ENCODE results near the gene KAZN. TPM values are rescaled to one million over a fixed set of nuclear protein-coding genes. Genes with fewer than 3 reads are reported as not detected.
A peak's percentile ranks its signal among the peaks of the same experiment; 100 is the strongest.

Gene KAZN
- total RNA-seq, 1 donor from 2014 or later: 5.7 TPM

DNA sequence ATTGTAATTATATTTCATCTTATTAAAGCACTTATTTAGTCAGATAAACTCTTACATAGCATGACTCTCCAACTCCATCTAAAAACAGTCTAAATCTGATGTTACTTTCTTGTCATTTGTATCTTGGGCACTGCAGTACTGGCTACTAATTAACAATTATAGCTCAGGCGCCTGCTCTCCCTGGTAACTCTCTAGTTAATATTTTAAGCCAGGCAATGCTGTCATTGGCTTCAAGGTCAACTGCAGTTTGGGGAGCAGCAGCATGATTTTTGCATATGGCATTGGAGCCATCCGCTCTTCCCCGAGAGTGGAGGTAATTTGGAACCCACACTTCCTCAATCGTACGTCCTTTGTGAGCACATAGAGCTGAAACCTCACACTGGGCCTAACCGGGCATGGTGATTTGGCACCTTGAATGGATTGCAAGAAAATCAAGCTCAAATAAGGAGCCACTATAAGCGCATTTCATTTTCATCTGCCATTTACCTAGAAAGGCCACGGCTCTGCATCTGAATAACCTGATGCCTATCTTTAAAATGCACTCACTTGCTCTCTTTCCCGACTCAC is 187.7 kb downstream of the KAZN start:
- TF ChIP-seq, protein P1, sequence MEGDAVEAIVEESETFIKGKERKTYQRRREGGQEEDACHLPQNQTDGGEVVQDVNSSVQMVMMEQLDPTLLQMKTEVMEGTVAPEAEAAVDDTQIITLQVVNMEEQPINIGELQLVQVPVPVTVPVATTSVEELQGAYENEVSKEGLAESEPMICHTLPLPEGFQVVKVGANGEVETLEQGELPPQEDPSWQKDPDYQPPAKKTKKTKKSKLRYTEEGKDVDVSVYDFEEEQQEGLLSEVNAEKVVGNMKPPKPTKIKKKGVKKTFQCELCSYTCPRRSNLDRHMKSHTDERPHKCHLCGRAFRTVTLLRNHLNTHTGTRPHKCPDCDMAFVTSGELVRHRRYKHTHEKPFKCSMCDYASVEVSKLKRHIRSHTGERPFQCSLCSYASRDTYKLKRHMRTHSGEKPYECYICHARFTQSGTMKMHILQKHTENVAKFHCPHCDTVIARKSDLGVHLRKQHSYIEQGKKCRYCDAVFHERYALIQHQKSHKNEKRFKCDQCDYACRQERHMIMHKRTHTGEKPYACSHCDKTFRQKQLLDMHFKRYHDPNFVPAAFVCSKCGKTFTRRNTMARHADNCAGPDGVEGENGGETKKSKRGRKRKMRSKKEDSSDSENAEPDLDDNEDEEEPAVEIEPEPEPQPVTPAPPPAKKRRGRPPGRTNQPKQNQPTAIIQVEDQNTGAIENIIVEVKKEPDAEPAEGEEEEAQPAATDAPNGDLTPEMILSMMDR (conservative IDR thresholded peaks at IDR 0.05; ENCODE audit: low read depth, low read length): no peak
- no peak overlapping the region for H3K4me3 ChIP-seq (ENCODE audit: low read depth, low read length)
- no peak for DNase-seq (ENCODE audit: low read depth)

DNA sequence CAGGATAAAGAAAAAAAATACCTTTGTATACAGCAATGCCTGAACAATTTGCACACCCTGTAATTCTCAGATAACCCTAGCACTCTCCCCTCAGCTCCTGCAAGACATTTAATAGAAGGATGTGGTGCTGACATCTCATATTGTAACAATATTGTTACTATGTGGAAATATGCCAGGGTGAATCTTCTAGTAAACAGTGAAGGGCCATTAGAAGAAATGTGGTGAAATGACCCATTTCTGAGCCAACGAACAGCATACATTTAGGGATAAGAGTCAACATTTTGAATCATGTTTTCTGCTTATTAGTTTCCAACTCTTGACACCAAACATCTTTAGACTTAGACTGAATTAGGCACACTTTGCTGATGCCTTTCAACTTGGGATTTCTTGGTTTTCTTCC is 188.2 kb downstream of the KAZN start:
- TF ChIP-seq, protein P1 (conservative IDR thresholded peaks at IDR 0.05; ENCODE audit: low read depth, low read length): no peak
- H3K4me3 ChIP-seq (ENCODE audit: low read depth, low read length): no peak overlapping the region
- DNase-seq (ENCODE audit: low read depth): no peak

DNA sequence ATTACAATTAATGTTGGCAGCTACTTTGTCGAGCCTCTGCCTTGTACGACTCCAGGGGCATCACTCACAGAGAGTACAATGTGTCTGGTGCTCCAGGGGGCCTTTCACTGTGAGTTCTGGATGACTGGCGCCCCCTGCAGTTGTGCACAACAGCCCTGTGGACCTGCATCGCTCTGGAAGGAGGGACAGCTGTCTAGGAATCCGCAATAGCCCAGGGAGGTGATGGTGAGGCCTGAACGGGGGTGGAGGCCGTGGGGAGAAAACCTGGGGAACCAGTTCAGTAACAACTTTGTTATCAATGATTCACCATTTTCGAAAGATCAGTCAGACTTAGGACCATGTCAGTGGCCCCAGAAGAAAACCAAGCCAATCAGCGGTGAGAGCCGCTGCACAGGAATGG is 189.1 kb downstream of the KAZN start:
- TF ChIP-seq, protein P1 (conservative IDR thresholded peaks at IDR 0.05; ENCODE audit: low read depth, low read length): peak; percentile 39
- no peak overlapping the region for H3K4me3 ChIP-seq (ENCODE audit: low read depth, low read length)
- DNase-seq (ENCODE audit: low read depth): no peak

- DNase-seq (ENCODE audit: low read depth): no peak
- TF ChIP-seq, protein P1 (conservative IDR thresholded peaks at IDR 0.05; ENCODE audit: low read depth, low read length): no peak
- no peak overlapping the region for H3K4me3 ChIP-seq (ENCODE audit: low read depth, low read length)
Measured at GRCh38 chr1:14788080-14788479, 189.6 kb downstream of the KAZN start.

DNA sequence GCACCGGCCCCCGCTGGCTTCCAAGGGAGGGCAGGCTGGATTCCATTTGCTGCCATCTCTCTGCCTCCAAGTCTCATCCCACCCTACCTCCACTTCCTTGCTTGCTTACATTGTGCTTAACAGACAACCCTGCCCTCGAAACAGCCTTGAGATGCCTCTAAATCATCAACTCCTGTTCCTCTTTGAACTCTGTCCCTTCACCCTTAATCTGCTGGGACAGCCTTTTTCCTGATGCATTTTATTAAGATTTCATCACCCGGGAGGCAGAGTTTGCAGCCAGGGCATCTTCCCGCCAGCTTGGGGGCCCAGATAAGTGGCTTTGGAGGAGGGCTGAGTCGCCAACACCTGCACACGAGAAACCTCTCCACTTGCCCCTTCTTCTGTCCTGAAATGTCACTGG is 192.5 kb downstream of the KAZN start:
- TF ChIP-seq, protein P1 (conservative IDR thresholded peaks at IDR 0.05; ENCODE audit: low read depth, low read length): no peak
- no peak overlapping the region for H3K4me3 ChIP-seq (ENCODE audit: low read depth, low read length)
- DNase-seq (ENCODE audit: low read depth): no peak

DNA sequence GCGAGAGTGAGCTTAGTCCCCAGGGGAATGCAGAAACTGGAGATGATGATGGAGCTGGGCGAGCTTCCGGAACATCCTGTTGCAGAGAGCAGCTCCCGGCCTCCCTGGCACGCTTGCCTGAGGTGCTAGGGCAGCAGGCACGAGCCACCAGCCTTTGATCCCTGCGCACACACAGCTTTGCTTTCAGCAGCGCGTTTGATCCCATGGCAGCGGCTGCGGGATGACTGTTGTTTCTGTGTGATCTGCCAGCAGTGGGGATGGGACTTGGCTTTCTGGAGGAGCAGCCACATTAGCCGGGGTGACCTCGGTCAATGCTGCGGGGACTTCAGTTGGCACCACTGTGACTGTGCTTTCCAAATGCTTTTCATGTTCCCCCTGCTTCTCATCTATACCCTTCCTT is 193.2 kb downstream of the KAZN start:
- TF ChIP-seq, protein P1 (conservative IDR thresholded peaks at IDR 0.05; ENCODE audit: low read depth, low read length): no peak
- no peak for DNase-seq (ENCODE audit: low read depth)
- H3K4me3 ChIP-seq (ENCODE audit: low read depth, low read length): no peak overlapping the region

DNA sequence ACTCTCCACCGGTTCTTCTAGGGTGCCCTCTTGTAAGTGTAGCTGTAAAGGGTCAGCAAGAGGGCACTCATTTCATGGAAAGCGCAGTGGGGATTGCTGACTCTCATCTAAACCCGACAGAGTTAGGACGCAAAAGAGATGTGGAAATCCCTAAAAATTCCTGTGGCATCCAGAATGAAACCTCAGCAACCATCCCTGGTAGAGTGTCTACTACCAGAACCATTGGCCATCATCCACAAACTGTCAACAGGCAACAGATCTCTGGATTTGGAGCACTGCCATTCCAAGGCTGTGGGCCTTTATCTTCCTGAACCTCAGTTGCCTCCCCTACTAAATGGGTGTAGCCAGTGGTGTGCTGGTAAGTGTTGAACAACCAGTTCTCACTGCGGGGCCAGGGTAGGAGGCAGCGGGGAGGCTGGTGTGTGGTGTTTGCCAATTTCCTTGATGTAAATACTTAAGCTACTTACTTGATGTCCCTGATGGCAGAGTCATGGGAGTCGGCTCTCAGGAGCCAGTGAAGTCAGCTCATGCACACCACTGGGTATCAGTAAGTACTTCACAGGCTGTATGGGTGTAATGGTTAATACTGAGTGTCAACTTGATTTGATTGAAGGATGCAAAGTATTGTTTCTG is 195.8 kb downstream of the KAZN start:
- no peak overlapping the region for H3K4me3 ChIP-seq (ENCODE audit: low read depth, low read length)
- TF ChIP-seq, protein P1 (conservative IDR thresholded peaks at IDR 0.05; ENCODE audit: low read depth, low read length): no peak
- DNase-seq (ENCODE audit: low read depth): no peak

Data from epithelial cell of proximal tubule (primary cell).